Measurements from ENCODE around the gene CHRNA3.

DNA sequence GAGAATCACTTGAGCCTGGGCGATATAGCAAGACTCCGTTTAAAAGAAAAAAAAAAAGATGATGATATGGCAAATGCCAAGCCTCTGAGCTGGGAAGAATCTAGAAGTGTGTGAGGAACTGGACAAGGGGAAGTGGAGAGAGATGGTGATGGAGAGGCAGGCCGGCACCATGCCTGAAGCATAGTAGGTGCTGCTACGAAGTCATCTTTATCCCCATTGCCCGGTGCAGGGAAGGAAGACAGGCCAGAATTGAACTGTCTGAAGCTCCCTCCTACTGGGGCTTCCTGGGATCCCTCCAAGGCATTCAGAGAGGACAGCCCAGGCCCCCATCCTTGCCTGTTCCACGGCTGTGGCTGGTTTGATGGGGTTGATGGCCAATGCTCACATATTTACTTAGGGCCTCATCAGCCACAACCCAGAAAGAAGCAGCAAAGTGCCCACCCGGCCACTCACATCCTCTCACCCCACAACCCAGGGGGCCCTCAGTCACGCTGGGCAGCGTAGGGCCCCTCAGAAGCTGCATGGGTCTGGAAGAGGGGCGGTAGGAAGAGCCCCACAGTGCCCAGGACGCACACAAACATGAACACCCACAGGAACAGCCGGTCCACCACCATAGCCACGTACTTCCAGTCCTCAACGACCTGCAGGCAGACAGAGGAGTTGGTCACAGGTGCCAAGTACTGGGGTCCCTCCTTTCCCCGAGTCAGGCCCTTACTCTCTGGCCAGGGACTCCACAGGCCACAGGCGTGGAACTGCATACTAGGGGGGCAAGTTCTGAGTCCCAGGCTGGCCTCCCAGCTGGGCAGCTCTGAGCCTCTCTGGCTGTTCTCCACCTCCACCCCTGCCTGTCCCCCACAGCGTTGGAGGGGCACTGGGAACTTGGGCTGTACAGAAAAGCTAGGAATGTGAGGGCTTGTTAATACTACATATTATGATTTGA is 4.1 kb upstream of the CHRNA3 start:
- no peak for TF ChIP-seq POLR2AphosphoS5 (IDR thresholded peaks at IDR 0.05; ENCODE audit: low read depth, low read length)
- no peak for TF ChIP-seq POLR2A (IDR thresholded peaks at IDR 0.05; ENCODE audit: low read depth, low read length)
- no peak for TF ChIP-seq TAF1 (IDR thresholded peaks at IDR 0.05; ENCODE audit: borderline replicate concordance, low read depth, low read length)

Data from GM12892 (cell line).